GM19468 (cell line): ENCODE measurements around the gene SLC34A3.

Source experiments
- ATAC-seq: cut with Tn5 transposase; IDR thresholded peaks from one replicate; pipeline ENCODE4 v1.9.1; 2021; ENCODE audit warnings: mild to moderate bottlenecking, moderate library complexity, moderate number of reproducible peaks; ENCODE audit not compliant: unreplicated experiment; ENCODE audit errors: extremely low read depth

Gene SLC34A3

DNA sequence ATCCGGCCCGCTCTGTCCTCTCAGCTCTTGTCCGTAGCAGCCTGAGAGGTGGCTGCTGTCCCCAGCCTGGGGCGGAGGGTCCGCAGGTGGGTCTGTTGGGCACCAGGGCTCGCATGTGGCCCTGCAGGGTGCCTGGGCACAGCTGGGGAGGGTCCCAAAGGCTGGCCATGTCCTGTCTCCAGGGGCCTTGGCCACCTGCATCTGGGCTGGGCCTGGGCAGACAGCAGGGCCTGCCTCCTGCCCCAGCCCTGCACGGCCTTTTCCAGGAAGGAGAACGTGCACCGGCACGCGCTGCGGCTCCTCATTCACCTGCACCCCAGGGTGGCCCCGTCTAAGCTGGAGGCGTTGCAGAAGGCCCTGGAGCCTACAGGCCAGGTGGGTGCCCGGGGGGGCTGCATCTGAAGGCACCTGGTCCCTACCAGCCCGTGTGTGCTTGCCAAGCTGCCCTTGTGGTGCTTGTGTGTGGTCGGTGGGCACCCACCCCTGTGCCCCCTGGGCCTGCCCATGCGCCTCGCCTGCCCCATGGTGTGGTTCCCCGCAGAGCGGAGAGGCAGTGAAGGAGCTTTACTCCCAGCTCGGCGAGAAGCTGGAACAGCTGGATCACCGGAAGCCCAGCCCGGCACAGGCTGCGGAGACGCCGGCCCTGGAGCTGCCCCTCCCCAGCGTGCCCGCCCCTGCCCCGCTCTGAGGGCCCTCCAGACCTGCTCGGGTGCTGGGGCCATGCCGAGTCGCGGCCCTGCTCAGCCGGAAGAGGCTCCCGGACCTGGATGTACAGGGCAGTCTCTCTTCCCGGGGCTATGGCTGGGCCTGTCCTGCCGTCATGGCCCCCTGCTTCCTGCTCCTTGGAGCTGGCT is 41.8 kb downstream of the SLC34A3 start:
- no peak for ATAC-seq

DNA sequence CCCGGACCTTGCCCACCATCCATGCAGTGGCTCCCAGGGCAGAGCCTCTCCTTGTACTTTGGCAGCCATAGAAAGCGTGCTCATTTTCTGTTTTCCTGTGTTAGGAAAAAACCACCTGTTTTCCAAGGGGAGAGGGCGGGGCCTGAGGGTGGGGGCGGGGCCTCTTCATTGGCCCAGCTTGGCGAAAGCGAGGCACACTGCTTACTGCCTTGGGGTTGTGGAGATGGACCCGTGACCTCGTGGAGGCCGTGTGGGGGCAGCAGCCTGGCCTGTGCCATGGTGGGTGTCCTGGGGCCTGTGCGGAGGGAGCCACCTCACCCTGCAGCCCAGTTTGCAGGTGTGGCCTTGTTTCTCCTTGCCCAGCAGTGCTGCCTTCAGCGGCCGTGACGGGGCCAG is 42.4 kb downstream of the SLC34A3 start:
- ATAC-seq: no peak

DNA sequence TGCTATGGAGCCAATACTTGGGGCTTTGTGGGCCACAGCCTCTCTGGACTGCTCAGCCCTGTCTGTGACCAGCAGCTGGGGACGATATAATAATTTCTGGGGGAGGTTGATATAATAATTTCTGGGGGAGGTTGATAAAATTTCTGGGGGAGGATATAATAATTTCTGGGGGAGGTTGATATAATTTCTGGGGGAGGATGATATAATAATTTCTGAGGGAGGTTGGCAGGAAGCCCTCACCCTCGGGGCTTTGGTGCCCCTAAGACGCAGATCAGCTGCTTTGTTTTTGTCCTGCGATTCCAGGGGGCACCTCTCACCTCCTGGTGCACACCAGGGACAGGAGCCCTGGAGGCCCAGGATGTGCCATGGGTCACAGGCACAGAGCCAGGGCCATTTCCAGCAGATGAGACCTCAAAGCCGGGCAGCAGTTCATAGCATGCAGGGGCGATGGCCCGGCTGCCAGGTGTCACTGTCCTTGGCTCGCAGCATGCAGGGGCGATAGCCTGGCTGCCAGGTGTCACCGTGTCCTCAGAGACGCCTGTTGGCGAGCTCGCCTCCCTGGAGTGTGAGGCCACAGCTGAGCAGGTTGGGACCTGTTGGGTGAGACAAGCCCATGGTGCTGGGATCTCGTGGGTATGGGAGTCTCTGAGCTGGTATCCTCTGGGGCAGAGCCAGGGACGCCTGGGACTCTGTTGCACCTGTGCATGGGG is 43.1 kb downstream of the SLC34A3 start:
- ATAC-seq: no peak

DNA sequence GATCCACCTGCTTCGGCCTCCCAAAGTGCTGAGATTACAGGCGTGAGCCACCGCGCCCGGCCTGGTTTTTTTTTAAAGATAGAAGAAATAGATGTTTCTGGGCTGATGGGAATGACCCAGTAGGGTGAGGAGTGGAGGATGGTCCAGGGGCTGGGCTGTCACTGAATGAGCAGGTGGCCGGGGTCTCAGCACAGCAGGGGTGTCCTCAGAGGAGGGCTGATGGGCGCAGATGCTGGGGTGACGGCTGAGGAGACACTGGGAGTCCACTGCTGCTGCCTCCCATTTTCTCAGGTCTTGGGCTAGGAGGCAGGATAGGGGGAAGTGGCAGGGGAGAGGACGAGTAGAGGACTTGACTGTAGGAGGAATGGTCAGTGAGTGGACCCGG is 44.5 kb downstream of the SLC34A3 start:
- no peak for ATAC-seq

DNA sequence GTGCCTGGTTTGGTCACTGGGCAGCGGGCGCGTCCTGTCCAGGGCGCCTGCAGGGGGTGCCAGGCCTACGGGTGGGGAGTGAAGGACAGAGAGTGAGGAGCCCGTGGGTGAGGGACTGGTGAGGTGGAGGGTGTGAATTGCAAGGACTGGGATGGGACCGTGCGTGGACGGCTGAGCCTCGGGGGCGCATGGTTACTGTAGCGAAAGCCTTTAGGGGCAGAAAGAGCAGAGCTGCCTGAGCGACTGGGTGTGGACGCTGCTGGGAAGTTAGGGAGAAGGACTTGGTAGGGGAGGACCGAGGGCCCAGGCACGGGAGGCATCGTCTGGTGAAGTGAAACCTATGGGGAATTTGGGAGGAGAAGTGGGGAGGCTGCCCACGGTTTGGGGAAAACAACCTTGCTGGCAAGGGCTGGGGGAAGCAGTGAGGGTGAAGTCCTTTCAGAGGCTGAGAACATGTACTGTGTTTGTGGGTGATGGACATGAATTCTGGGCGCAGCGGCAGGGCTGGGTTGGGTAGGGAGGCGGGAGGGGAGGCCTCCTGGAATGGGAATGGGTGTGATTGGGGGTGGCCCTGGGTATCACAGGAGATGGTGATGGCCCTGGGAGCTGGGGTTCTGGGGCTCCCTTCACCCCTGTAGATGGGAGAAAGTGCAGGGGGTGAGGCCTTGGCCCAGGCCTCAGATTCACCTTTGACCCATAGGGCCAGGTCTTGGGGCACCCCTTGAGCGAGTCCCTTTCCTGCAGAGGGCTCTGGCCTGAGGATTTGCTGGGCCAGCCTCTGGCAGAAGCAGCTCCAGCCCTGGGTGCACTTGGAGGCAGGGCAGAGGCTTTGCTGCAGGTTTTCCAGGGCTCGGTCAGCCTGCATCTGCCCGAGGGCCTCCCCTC is 45.1 kb downstream of the SLC34A3 start:
- no peak for ATAC-seq

DNA sequence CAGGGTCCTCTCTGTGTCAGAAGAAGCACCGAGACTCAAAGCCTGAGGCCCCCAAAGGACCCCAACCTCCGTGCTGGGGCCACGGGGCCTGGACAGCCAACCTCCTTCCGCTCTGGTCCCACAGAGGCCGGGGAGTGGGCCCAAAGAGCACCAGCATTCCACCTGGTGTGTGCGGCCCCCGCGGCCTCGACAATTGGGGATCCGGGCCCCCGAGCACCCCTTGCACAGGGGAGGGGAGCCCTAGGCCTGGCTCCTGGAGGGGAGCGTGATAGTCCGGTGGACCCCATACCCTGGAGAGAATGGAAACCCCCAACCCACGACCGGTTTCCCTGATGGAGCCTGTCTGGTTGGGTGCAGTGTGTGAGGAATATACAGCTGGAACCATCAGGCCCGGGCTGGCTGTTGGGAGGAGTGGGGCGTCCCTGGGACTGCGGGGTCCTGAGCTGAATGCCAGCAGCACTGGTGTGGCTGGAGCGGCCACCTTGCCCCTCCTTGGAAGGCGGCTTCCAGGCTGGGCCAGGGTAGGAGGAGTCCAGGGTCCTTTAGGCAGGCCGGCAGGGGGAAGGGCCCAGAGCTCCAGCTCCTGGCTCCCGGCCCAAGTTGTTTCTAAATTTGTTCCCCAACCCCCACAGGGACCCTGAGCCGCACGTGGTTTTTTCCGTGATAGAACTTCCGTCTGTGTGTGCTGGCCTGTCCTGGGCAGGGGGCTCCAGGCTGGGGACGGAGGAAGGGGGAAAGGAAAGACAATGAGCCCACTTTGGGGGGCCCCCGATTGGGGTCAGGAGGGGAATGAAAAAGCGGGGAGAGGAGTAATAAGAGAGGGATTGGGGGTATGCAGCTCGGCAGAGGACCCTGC is 46.0 kb downstream of the SLC34A3 start:
- ATAC-seq: no peak

DNA sequence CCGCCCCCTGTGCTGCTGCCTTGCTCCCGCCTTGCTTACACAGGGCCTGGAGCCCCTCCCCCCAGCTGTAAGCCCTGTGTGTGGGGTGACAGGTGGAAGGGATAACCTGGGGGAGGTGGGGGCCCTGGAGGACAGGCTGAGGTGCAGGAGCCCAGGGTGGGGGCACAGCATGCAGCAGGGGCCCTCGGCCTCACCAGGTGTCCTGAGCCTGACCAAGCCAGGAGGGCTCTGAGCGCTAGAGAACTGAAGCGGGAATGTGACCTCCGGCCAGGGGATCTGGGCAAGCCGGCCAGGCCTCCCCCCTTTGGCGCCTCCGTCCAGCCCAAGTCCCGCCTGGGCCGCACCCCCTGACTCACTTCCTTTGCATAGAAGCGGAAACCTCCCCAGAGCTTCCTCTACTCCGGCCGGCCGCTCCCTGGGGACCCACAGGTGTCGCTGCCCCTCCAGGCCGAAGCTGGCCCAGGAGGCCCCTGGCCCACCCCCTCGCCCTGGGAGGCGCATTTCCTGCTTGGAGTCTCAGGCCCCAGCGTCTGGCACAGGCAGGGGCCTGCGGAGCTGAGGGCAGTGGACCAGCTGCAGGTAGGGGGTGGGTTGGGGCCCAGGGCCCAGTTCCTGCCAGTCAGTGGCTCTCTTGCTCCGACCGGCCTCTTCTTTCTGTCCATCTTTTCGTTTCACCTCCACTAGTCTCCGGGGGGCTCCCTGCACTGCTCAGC is 46.8 kb downstream of the SLC34A3 start, which contains the start of gene TOR4A:
TOR4A (plus strand) TSS at position 398 of the 713 bp plus-strand sequence. CDS start 964 bp downstream, outside the sequence.
- no peak for ATAC-seq

DNA sequence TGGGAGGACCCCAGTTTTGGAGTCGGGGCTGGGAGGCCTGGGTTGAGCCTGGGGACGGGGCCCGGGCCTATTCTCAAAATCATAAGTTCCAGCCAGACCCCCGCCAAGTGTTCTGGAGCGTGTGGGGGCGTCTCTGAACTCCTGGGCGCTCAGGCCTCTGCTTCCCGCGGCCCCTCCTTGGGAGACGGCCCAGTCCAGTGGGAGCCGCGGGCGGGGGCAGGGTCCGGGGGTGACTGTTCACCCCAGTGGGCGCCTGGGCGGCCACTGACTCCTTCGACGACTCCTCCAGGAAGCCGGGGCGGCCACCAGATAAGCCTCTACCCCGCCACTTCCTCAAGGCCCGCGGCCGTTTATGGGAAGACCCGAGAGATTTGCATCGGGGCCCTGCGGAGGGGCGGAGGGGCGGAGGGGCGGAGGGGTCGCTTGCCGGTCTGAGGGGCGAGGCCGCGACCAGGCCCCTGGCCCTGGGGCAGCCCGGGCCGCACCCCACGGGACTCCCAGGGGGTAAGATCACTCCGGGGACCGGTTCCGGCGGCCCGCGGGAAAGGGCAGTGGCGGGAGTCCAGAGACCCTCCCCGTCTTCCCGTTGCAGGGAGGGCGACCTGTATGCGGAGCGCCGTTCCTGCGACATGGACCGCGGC is 47.5 kb downstream of the SLC34A3 start:
- no peak for ATAC-seq

DNA sequence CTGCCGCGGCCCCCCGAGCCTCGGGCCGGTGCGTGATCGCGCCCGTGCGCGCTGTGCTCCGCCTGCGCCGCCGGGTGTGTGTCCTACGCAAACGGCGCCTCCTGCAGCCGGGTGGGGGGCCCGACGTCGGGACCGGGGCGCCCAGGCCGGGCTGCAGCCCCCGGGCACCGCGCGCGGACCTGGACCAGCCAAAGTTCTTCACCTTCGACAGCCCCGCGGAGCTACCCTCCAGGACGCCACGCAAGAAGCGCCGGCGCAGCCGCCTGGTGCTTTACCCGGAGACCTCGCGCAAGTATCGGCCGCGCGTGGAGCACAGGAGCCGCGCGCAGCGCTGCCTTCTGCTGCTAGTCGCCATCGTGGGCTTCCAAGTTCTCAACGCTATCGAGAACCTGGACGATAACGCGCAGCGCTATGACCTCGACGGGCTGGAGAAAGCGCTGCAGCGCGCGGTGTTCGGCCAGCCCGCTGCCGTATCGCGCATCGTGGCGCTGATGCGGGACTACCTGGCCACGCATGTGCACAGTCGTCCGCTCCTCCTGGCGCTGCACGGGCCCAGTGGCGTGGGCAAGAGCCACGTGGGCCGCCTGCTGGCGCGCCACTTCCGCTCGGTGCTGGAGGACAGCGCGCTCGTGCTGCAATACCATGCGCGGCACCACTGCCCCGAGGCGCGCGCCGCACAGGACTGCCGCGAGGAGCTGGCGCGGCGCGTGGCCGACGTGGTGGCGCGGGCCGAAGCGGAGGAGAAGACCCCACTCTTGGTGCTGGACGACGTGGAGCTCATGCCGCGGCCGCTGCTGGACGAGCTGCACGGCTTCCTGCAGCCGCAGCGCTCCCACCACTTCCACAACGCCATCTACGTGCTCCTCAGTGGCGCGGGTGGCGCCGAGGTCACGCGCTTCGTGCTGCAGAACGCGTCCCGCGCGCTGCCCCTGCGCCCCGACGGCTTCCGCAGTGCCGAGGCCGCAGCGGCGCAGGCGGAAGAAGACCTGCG is 48.3 kb downstream of the SLC34A3 start:
- no peak for ATAC-seq

DNA sequence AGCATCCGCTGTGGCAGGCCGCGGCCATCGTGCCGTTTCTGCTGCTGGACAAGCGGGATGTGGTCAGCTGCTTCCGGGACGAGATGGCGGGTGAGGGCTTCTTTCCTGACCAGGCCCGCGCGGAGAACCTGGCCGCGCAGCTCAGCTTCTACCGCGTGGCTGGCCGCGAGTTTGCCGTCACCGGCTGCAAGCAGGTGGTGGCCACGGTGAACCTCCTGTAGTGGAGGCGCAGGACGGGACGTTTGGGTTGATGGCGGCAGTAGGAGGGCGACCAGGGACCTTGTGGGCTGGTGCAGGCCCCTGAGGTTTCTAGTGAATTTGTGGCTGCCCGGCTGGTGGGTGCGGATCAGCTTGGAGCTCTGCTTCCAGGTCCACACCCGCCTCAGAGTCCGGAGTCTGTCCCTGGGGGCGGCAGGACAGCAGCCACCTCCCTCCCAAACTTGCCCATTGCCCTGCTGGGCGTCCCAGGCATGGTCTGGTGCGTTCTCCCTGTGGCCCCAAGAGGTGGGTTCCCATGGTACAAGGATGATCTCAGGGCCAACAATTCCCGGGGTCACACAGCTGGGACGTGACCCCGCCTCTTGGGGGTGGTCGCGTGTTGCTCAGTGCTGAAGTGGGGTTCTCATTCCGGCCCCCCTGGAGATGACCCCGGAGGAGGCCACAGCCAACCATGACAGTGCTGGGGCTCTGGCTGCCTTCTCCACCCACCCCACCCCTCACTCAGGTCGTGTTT is 49.2 kb downstream of the SLC34A3 start:
- no peak for ATAC-seq

DNA sequence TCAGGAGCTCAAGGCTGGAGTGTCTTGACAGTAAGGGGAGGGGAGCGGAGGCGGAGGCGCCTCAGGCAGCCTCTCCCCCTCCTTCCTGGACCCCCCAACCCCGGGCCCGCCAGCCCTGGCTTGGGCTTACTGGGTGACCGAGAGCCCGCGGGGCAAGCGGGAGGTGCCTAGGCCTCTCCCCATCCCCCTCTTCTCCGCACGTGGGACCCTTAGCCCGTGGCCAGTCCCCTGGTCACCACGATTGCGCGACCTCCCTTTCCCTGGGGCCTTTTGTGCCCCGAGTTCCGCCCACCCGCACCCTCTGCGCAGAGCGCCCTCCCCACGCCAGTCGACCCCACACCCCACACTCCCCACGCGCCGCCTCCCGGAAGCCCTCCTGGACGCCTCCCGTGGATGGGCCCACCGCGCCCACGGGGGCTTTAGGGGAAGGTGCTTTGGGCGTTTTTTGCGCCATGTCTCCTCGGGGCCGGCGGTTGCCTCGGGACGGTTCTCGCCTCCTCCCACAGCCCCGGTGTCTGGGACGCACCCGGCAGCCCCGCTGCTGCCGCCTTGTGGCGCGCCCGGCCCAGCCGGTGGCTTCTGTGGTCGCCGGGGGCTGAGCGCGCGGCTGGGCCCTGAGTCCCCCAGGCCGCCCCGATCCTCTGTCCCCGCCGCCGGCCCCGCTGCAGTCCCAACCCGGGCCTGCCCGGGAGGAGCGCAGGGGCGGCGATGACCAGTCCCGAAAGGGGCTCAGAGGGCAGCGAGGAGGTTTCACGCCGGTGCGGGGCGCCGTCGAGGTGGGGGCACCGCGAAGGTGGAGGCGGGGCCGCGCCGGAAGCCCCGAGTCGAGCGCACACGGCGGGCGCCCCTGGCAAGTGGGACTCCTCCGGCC is 50.0 kb downstream of the SLC34A3 start:
- no peak for ATAC-seq

DNA sequence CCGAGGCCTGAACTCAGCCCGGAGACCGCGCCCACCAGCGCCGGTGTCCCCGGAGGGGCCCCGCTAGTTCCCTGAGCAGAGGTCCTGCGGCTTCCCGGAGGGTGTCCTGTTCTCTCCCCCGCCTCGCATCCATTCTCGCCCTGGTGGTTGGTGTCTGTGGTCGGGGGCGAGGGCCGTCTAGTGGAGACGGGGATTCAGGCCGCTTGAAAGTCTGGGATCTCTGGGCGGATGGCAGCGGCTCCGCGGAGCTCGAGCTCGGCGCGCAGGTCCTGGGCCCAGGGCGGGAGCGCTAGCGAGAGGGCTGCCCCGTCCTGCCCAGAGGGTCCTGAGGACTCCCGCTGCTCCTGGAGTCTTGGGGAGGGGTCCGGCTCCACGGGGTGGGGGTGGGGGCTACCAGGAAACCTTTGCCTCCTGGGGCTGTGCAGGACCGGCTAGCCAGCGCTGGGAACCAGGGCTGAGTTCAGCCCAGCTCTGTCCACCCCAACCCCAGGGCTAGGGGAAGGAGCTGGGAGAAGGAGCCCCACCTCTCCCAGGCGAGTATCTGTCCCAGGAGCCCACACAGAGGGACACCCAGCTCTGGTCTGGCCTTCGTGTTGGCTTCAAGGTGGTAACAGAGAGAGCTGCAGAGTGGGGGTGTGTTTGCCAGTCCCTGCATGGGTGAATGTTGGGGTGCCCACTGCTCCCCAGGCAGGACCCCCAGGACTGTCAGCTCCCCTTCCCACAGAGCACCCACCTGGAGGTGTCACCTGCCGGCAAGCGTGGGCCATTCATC is 50.8 kb downstream of the SLC34A3 start:
- ATAC-seq: no peak
